Left renal pelvis (tissue), 4 donors: ENCODE measurements around the gene TAC3. TPM values are rescaled to one million over a fixed set of nuclear protein-coding genes. Genes with fewer than 3 reads are reported as not detected.
"Not testable (repeated sequence)": the region's sequence is repeated elsewhere in the genome, so short reads cannot be mapped to it uniquely, and the experiment has no call there.

Source experiments
- DNase-seq, 4 donors: peaks; one replicate each; pipeline ENCODE4 v3.0.0-alpha.2; 2013; ENCODE audit warnings: low read depth in 4 of 4, low spot score in 3 of 4
- polyA plus RNA-seq, 4 donors: library from polyadenylated mRNA; unstranded; fragments of 120-200 nt; gene quantifications; one replicate each; pipeline ENCODE4 v1.2.1, GENCODE V29; 2013; ENCODE audit not compliant: insufficient read length in 4 of 4

The TAC3 gene
- polyA plus RNA-seq, 4 donors = 0.37 to 7.6 (median 2.0) TPM

DNA sequence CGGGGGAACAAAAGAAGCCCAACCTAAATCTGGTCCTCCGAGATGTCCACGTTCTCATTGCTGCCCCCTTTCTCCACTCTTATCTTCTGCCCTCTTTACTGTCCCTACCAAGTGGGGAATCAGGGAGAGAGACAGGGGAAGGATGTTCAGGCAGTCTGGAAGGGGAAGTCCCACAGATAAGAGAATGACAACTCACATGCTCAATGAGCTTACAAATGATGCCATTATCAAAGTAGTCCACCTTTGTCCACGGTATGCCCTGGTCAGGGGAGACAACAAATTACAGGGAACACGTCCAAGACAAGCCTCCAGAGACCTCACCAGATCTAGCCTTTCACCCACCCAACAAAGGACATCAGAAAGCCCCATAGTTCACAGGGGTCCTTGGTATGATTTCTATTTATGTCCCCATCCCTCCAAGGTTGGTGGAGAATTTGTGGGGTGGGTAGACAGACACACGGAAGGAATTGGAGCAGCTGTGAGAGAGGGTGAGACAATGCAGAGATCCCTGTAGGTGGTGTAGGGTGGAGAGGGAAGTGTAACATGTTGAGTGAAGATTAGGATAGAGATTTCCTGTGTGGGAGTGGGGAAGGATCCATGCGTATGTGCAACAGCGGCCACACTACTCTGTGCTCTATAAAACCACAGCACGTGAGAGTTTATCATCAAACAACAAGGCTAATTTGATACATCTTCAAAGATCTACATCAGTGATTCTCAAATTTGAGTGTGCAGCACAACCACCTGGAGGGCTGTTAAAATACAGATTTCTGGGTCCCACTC lies 22.9 kb upstream of the TAC3 start:
- DNase-seq = no peak

- no peak for DNase-seq
Observed at GRCh38 chr12:57037264-57037663, 20.9 kb upstream of the TAC3 start.

GRCh38 chr12:57033431-57033830 lies 17.1 kb upstream of the TAC3 start:
- no peak for DNase-seq

DNA sequence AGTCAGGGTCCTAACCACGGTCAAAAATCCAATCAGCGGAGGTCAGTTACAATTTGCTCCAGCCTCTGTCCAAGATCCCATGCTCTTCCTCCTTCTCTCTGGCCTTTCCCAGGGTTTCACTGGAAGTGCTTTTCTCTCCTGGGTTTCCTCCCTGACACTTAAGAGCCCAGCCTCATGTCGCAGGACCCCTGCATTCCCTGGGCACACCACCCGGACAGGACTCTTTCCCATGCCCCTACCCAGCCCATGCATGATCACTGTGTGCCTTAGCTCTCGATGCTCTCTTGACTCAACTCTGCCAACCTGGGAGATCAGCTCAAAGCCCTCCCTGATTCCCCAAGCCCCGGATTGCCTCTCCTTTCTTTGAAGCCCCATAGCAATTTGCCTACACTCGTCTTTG lies 15.5 kb upstream of the TAC3 start:
- DNase-seq = no peak

DNA sequence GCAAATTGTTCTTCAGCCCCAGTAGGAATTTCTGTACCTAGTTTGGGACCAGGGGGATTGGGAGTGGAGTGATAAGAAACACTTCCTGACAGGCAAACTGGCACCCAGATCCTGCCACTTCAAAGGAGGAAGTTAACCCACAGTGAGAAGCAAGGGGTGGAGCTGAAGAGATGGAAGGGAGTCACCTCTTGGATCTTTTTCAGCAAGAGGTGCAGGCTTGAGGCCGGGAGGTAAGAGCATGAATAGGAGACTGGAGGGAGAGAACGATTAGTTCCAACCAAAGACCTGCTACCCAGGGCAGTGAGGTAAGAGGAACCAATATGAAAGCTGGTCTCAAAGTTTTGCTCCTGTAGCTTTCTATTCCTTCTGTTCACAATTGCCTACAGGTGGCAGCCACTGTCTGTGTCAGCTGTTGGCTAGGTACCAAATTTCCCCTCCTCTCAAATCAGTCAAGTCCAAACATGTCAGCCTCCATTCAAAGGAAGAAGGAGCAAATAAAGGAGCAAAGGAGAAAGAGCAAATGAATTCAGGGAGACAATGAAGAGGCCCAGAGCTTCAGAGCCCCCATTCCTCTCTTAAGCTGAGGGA lies 14.9 kb upstream of the TAC3 start:
- DNase-seq = no peak

GRCh38 chr12:57029457-57029856 lies 13.1 kb upstream of the TAC3 start:
- no peak for DNase-seq

DNA sequence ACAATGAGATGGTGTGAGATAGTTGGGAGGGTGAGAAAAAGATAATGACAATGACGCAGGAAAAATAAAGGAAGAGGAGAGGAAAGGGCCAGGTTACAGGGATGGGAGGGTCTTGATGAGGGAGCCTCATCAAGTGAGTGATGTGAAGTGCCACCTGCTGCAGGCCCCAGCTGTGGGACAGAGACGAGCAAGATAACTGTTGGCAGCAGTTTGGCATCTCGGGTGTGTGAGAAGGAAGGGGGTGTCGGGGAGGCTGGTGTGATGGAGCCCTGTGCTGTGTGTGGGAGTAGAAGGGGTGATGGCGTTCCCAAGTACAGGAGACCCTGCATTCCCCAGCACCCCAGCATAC lies 11.4 kb upstream of the TAC3 start:
- no peak for DNase-seq

GRCh38 chr12:57027011-57027804 lies 10.9 kb upstream of the TAC3 start:
- DNase-seq = no peak

- no peak for DNase-seq
Observed at GRCh38 chr12:57025196-57025595, 8.9 kb upstream of the TAC3 start.

- DNase-seq = not testable (repeated sequence)
Observed at GRCh38 chr12:57022324-57022723, 6.0 kb upstream of the TAC3 start.

DNA sequence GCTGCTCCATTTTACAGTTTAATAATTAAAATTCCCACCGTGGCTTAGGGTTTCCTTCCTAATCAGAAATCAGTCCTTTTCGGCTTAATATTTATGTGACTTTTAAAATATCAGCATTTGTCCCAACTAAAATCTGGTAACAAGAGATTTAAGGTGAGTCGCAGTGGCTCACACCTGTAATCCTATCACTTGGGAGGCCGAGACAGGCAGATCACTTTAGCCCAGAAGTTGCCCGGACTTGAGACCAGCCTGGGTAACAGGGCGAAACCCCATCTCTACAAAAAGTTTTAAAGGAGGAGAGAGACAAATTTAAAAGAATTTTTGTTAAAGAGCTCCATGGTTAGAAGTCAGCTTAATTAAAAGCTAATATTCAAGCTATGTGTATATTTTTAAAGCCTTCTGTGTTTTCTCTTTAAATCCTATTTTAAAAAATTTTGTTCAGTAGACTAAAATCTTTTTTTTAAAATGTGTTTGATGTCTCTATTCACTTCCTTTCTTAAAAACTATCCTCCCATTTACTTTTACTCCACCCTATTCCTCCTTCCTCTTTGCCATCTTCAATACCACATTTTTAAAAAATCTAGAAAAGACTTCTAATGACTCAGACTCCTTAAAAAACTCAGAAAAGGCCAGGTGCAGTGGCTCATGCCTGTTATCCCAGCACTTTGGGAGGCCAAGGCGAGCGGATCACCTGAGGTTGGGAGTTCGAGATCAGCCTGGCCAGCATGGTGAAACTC lies 3.8 kb upstream of the TAC3 start:
- DNase-seq = no peak

DNA sequence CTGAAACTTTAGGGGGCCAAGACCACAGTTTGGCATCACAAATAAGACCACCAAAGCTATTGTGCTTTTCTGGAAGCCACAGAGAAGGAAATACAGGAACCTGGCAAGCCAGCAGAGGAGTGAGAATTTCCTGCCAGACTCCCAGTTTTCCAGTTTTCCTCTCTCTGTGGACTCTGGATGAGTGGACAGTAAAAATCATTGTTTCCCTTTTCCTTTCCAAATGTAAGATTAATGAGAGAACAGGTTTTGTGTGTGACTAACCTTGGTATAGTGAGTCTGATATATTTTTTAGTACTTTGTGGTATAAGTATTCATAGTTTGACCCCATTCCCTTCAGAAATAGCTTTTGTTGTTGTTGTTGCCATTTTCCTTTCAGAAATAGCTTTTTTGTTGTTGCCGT lies 2.6 kb upstream of the TAC3 start:
- no peak for DNase-seq

DNA sequence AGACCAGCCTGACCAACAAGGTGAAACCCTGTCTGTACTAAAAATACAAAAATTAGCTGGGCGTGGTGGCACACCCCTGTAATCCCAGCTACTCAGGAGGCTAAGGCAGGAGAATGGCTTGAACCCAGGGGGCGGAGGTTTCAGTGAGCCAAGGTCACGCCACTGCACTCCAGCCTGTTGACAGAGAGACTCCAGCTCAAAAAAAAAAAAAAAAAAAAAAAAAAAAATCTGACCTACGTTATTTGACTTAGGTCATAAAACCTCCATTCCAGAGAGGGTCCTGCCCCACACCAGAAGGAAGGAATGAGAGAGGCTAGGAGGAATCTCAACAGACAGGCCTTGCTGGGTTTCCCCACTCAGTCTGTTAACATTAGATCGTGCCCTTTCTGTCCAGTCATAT lies 2.0 kb upstream of the TAC3 start:
- DNase-seq = not testable (repeated sequence)

- no peak for DNase-seq
Observed at GRCh38 chr12:57012600-57013465, 3.5 kb downstream of the TAC3 start.

DNA sequence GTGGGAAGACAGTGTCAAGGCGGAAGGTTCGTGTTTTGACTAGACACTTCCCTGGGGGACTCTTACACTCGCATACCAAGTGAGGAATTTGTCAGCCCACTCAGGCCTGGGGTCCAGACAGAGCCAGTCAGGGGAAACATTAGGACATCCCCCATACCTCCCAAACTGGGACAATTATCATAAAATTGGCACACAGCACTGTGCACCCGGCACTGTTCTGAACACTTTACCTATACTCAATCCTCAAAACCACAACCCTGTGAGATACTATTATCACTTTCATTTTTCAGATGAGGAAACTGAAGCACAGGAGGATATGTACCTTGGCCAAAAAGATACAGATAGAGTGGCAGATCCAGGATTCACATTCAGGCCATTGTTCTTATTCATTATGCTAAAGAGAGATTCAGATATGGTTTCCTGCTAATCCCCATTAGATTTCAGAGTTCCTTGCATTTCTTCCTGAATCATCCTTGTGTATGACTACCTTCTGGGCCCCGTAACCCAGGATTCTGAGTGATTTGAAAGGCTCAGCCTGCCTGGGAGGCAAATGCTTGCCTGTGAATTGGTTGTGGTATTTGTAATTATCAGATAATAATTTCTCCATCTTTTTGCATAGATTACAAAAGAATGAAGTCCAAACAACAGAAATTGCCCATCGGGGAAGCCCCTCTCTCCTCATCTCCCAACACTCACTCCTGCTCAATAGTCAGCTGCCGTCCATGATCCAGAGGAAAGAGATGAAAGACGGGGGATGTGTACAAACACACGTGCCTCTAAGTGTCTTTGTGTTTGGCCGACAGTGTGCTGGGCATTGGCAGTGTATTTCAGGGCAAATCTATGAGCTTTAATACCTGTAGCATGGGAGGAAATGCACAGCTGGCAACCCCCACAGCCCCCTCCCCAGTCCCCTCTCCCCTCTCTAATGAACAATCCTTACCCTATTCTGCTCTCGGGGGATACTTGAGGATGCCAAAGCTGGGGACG lies 4.6 kb downstream of the TAC3 start:
- DNase-seq = no peak

GRCh38 chr12:57010627-57011247 lies 5.6 kb downstream of the TAC3 start:
- no peak for DNase-seq

DNA sequence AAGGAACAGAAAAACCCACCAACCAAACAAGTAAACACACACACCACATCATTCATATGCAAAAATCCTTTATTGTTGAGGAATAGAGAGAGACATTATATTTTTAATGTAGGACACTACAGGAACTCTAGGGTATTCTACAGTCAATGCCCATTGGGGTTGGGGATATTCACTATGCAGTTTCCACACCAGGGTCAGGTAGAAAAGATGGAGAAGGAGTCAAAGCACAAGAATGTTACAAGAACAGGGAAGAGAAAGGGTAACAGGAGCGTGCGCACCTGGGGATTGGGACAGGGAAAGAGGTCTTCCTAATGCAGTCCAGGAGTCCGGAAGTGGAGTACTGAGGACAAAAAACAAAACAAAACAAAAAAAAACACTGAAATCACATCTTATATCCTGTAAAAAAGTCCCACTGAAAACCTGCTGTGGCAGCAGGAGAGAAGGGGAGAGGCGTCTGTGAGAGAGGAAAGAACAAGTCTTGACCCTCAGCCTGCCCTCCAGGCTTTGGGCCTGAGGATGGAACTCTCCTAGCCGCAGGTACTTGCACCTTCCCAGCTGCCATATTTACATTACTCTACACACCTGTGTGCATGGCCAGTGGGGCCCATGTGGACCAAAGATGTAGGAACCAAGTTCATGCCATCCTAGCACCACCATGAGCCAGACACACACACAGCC lies 6.2 kb downstream of the TAC3 start:
- DNase-seq = no peak

DNA sequence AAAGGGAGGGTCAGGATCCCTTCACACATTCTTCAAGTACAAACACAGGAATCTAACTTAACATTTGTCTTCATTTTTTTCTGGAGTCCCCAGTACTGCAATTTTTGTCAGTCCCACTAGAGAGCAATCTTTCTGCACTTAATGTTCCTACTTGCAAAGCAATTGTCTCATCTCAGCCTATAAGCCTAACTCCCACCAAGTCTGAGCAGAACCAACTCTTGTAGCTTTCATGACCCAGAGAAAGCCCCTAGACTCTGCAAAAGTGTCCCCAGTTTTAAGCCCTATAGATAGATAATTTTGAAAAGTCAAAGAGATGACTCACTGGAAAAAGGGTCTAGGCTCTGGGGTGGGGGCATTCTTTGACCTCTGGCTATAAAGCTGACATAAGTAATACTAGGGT lies 8.2 kb downstream of the TAC3 start:
- DNase-seq = peak in 1 of 4 donors; percentile 47
